Fibroblast of lung (primary cell): Measurements from ENCODE around the gene SIGLEC5. TPM values are rescaled to one million over a fixed set of nuclear protein-coding genes. Genes with fewer than 3 reads are reported as not detected.

ENCODE experiments used
- DNase-seq, 2 donors: peaks; one replicate each; pipeline versions ENCODE4 v3.0.0 to v3.0.0-alpha.2; 2010; ENCODE audit warnings: low read depth in 2 of 2
- H2AFZ ChIP-seq: 2 replicates; pipeline ENCODE4 v1.5.1; 2012; ENCODE audit warnings: low read length, control low read depth, inconsistent platforms
- H3K27ac ChIP-seq: 2 replicates; pipeline ENCODE4 v1.5.1; 2011; ENCODE audit warnings: low read length, control low read depth; ENCODE audit not compliant: insufficient read depth
- H3K27me3 ChIP-seq: 2 replicates; pipeline ENCODE4 v1.5.1; 2011; ENCODE audit warnings: mild to moderate bottlenecking, low read length; ENCODE audit not compliant: control insufficient read depth, insufficient read depth
- H3K36me3 ChIP-seq: 2 replicates; pipeline ENCODE4 v1.5.1; 2011; ENCODE audit warnings: low read length; ENCODE audit not compliant: control insufficient read depth, insufficient read depth
- H3K4me1 ChIP-seq: 2 replicates; pipeline ENCODE4 v1.5.1; 2011; ENCODE audit warnings: low read length; ENCODE audit not compliant: control insufficient read depth, insufficient read depth; ENCODE audit errors: extremely low read depth
- H3K4me2 ChIP-seq: 2 replicates; pipeline ENCODE4 v1.5.1; 2011; ENCODE audit warnings: low read length, control low read depth; ENCODE audit not compliant: insufficient read depth; ENCODE audit errors: extremely low read depth
- H3K4me3 ChIP-seq, 4 experiments: fragments of 200-600 bp in 1 of 4; sonication (generic) in 1 of 4; replicated peaks in 1 of 4; 2 replicates each; pipeline ENCODE4 v1.5.1; 2011 to 2016; ENCODE audit warnings: low read length in 4 of 4, low read depth in 3 of 4, mild to moderate bottlenecking in 3 of 4, control low read depth in 2 of 4, inconsistent platforms in 1 of 4, mixed read lengths in 1 of 4; ENCODE audit not compliant: insufficient read depth in 1 of 4; ENCODE audit errors: control extremely low read depth in 1 of 4
- H3K79me2 ChIP-seq: 2 replicates; pipeline ENCODE4 v1.5.1; 2012; ENCODE audit warnings: mild to moderate bottlenecking, low read length, inconsistent platforms; ENCODE audit not compliant: control insufficient read depth, insufficient read depth
- H3K9ac ChIP-seq: 2 replicates; pipeline ENCODE4 v1.5.1; 2011; ENCODE audit warnings: mild to moderate bottlenecking, low read length, control low read depth; ENCODE audit not compliant: insufficient read depth
- H3K9me3 ChIP-seq: 2 replicates; pipeline ENCODE4 v1.5.1; 2012; ENCODE audit warnings: low read depth, low read length; ENCODE audit not compliant: control insufficient read depth, insufficient read depth
- H4K20me1 ChIP-seq: 2 replicates; pipeline ENCODE4 v1.5.1; 2011; ENCODE audit warnings: low read length; ENCODE audit not compliant: control insufficient read depth, insufficient read depth; ENCODE audit errors: extremely low read depth
- CTCF ChIP-seq, 2 donors: IDR thresholded peaks in 1 of 2; conservative IDR thresholded peaks in 1 of 2; 1 replicate in 1 of 2; 2 replicates in 1 of 2; pipeline ENCODE4 v1.5.1; 2011 to 2012; ENCODE audit warnings: low read length in 2 of 2, control low read depth in 1 of 2, inconsistent platforms in 1 of 2, low read depth in 1 of 2, mild to moderate bottlenecking in 1 of 2
- EZH2 ChIP-seq: IDR thresholded peaks from 2 replicates; pipeline ENCODE4 v1.5.1; 2012; ENCODE audit warnings: low read length, control low read depth, mild to moderate bottlenecking; ENCODE audit errors: missing control alignments
- polyA plus RNA-seq, 2 donors: library from polyadenylated mRNA; depleted of rRNA in 1 of 2; stranded (reverse) in 1 of 2; unstranded in 1 of 2; fragments of >200 nt; gene quantifications; 2 replicates each; pipeline ENCODE4 v1.2.1, GENCODE V29; 2011 to 2012; ENCODE audit warnings: missing spikeins in 1 of 2
- total RNA-seq: library from RNA; depleted of rRNA; stranded (reverse); fragments of >200 nt; gene quantifications from 2 replicates; pipeline ENCODE4 v1.2.1, GENCODE V29; 2014

Gene SIGLEC5
- total and polyA plus RNA-seq, 2 donors (not counting 1 experiment from before 2014, with no cell fraction given): not detected

- peak within 1 kb of the TSS; percentile 100 for H3K4me2 ChIP-seq
- TF ChIP-seq CTCF (conservative IDR thresholded peaks at IDR 0.05 in 1 of 2, IDR thresholded peaks at IDR 0.05 in 1 of 2; ENCODE audit: low read depth in 1 of 2, low read length in 2 of 2) (no peak), EZH2 (no peak)
- H3K79me2 ChIP-seq: peaks cover 15% of the 10 kb centered on the region
- peak within 1 kb of the TSS; percentile 71 for H3K27ac ChIP-seq
- H3K9ac ChIP-seq: peak within 1 kb of the TSS; percentile 66
- H2AFZ ChIP-seq: peak within 1 kb of the TSS; percentile 69
- peaks cover 9% of the 10 kb centered on the region for H3K4me1 ChIP-seq
- no peaks in the 10 kb centered on the region for H3K27me3 ChIP-seq
- H3K4me3 ChIP-seq: peak within 1 kb of the TSS; percentile 88 to 97 (median 91)
- no peaks in the 10 kb centered on the region for H3K9me3 ChIP-seq
- no peaks in the 10 kb centered on the region for H4K20me1 ChIP-seq
- H3K36me3 ChIP-seq: peaks cover 3% of the 10 kb centered on the region
- DNase-seq: peak; percentile 94 to 98
These were observed 59.1 kb downstream of the SIGLEC5 start, which contains the start of gene ZNF175 for GRCh38 chr19:51570962-51571575. ZNF175 (plus strand) TSS chr19:51571283; CDS start chr19:51573330, 2,047 bp downstream.

- Histone ChIP-seq H3K4me1 (peaks cover 7% of the 10 kb centered on the region), H3K9me3 (no peaks in the 10 kb centered on the region), H3K36me3 (peaks cover 2% of the 10 kb centered on the region), H2AFZ (no peak overlapping the region), H3K27me3 (no peaks in the 10 kb centered on the region), H3K27ac (no peak overlapping the region), H3K4me2 (no peak overlapping the region), H3K4me3 (no peak overlapping the region), H4K20me1 (no peaks in the 10 kb centered on the region), H3K9ac (no peak overlapping the region), H3K79me2 (peaks cover 13% of the 10 kb centered on the region)
- TF ChIP-seq EZH2: no peak
- TF ChIP-seq CTCF (conservative IDR thresholded peaks at IDR 0.05 in 1 of 2, IDR thresholded peaks at IDR 0.05 in 1 of 2; ENCODE audit: low read depth in 1 of 2, low read length in 2 of 2): no peak
- no peak for DNase-seq
These were observed 61.7 kb downstream of the SIGLEC5 start for GRCh38 chr19:51568456-51568855.

GRCh38 chr19:51567583-51567982 is 62.6 kb downstream of the SIGLEC5 start:
- Histone ChIP-seq H3K79me2 (peaks cover 13% of the 10 kb centered on the region), H3K4me1 (peaks cover 6% of the 10 kb centered on the region), H3K9me3 (no peaks in the 10 kb centered on the region), H3K4me2 (no peak overlapping the region), H3K27me3 (no peaks in the 10 kb centered on the region), H3K9ac (no peak overlapping the region), H3K4me3 (no peak overlapping the region), H2AFZ (no peak overlapping the region), H3K27ac (no peak overlapping the region), H4K20me1 (no peaks in the 10 kb centered on the region), H3K36me3 (no peaks in the 10 kb centered on the region)
- TF ChIP-seq EZH2 (no peak), CTCF (conservative IDR thresholded peaks at IDR 0.05 in 1 of 2, IDR thresholded peaks at IDR 0.05 in 1 of 2; ENCODE audit: low read depth in 1 of 2, low read length in 2 of 2) (no peak)
- DNase-seq: no peak
